Muscle layer of colon (tissue), 2 donors: ENCODE results near the gene ZNF502.

Experiments used
- H3K27ac ChIP-seq: one replicate; pipeline ENCODE4 v1.7.0; 2013; ENCODE audit warnings: low read depth, mild to moderate bottlenecking, low read length, moderate library complexity
- H3K27me3 ChIP-seq, 2 donors: one replicate each; pipeline ENCODE4 v1.7.0; 2013; ENCODE audit warnings: low read length in 2 of 2, mild to moderate bottlenecking in 2 of 2; ENCODE audit not compliant: insufficient read depth in 2 of 2, control insufficient read depth in 1 of 2
- H3K36me3 ChIP-seq: one replicate; pipeline ENCODE4 v1.7.0; 2013; ENCODE audit warnings: mild to moderate bottlenecking, low read length; ENCODE audit not compliant: insufficient read depth
- H3K4me1 ChIP-seq: one replicate; pipeline ENCODE4 v1.7.0; 2013; ENCODE audit warnings: mild to moderate bottlenecking, low read length; ENCODE audit not compliant: insufficient read depth
- H3K4me3 ChIP-seq, 2 donors: one replicate each; pipeline ENCODE4 v1.7.0; 2013; ENCODE audit warnings: low read length in 2 of 2, low read depth in 1 of 2, mild to moderate bottlenecking in 1 of 2, moderate library complexity in 1 of 2
- H3K9ac ChIP-seq: one replicate; pipeline ENCODE4 v1.7.0; 2013; ENCODE audit warnings: low read length
- H3K9me3 ChIP-seq: one replicate; pipeline ENCODE4 v1.7.0; 2013; ENCODE audit warnings: mild to moderate bottlenecking, low read length
- donor health status: abdominal sarcoma.
- donor health status: Adenocarcinoma of cecum.

Gene ZNF502

GRCh38 chr3:44721231-44722102 is 9.0 kb downstream of the ZNF502 start:
- H3K27ac ChIP-seq: no peak overlapping the region
- H3K27me3 ChIP-seq: no peaks in the 10 kb centered on the region
- H3K4me3 ChIP-seq: peak overlapping the region in 1 of 2 donors; percentile 24
- H3K9me3 ChIP-seq: peaks cover 59% of the 10 kb centered on the region
- H3K4me1 ChIP-seq: no peaks in the 10 kb centered on the region
- H3K9ac ChIP-seq: no peak overlapping the region
- peaks cover 21% of the 10 kb centered on the region for H3K36me3 ChIP-seq

GRCh38 chr3:44722103-44722401 is 9.6 kb downstream of the ZNF502 start:
- Histone ChIP-seq H3K36me3 (peaks cover 21% of the 10 kb centered on the region), H3K4me3 (peak overlapping the region in 1 of 2 donors; percentile 24), H3K9me3 (peaks cover 59% of the 10 kb centered on the region)

GRCh38 chr3:44729384-44729910 is 17.0 kb downstream of the ZNF502 start, which contains the start of gene ZNF501:
TSS of gene ZNF501 (plus strand) at chr3:44729635. CDS start at chr3:44734422, 4,787 bp downstream.
- H3K27ac ChIP-seq: peak within 1 kb of the TSS; percentile 53
- H3K4me3 ChIP-seq: peak within 1 kb of the TSS; percentile 76 to 84
- H3K9ac ChIP-seq: peak within 1 kb of the TSS; percentile 63
- H3K9me3 ChIP-seq: peaks cover 30% of the 10 kb centered on the region
- no peaks in the 10 kb centered on the region for H3K27me3 ChIP-seq
- peaks cover 30% of the 10 kb centered on the region for H3K36me3 ChIP-seq
- peaks cover 8% of the 10 kb centered on the region for H3K4me1 ChIP-seq

More at GRCh38 chr3:44722103-44722401, 9.6 kb downstream of the ZNF502 start:
- Histone ChIP-seq H3K27ac (no peak overlapping the region), H3K4me1 (no peaks in the 10 kb centered on the region), H3K9ac (no peak overlapping the region), H3K27me3 (no peaks in the 10 kb centered on the region)

- no peaks in the 10 kb centered on the region for H3K27me3 ChIP-seq
- peaks cover 8% of the 10 kb centered on the region for H3K4me1 ChIP-seq
- peaks cover 46% of the 10 kb centered on the region for H3K9me3 ChIP-seq
- H3K36me3 ChIP-seq: peaks cover 41% of the 10 kb centered on the region
- H3K4me3 ChIP-seq: peak overlapping the region in 1 of 2 donors; percentile 36
- H3K9ac ChIP-seq: no peak overlapping the region
- H3K27ac ChIP-seq: no peak overlapping the region
These were observed 22.2 kb downstream of the ZNF502 start for GRCh38 chr3:44734646-44735168.

- H3K4me3 ChIP-seq: peak overlapping the region; percentile 78 to 99
- H3K27me3 ChIP-seq: no peaks in the 10 kb centered on the region
- H3K36me3 ChIP-seq: no peaks in the 10 kb centered on the region
- no peak overlapping the region for H3K27ac ChIP-seq
- no peaks in the 10 kb centered on the region for H3K9me3 ChIP-seq
- peaks cover 8% of the 10 kb centered on the region for H3K4me1 ChIP-seq
- H3K9ac ChIP-seq: peak overlapping the region; percentile 94
These were observed 48.6 kb downstream of the ZNF502 start for GRCh38 chr3:44761101-44761423.

GRCh38 chr3:44761424-44762169 is 49.1 kb downstream of the ZNF502 start, which contains the start of the genes KIAA1143 and KIF15:
TSS of gene KIAA1143 (minus strand) at chr3:44761619. CDS start at chr3:44761602, 17 bp downstream.
TSS of gene KIF15 (plus strand) at chr3:44761794. CDS start at chr3:44761866, 72 bp downstream.
- Histone ChIP-seq H3K4me1 (peaks cover 8% of the 10 kb centered on the region), H3K9me3 (no peaks in the 10 kb centered on the region), H3K27me3 (no peaks in the 10 kb centered on the region), H3K36me3 (no peaks in the 10 kb centered on the region), H3K4me3 (peak within 1 kb of the TSS; percentile 78 to 99), H3K9ac (peak within 1 kb of the TSS; percentile 94), H3K27ac (no peak within 1 kb of the TSS)

- peak overlapping the region; percentile 78 to 99 for H3K4me3 ChIP-seq
- no peak overlapping the region for H3K9ac ChIP-seq
- no peaks in the 10 kb centered on the region for H3K36me3 ChIP-seq
- no peaks in the 10 kb centered on the region for H3K9me3 ChIP-seq
- no peaks in the 10 kb centered on the region for H3K27me3 ChIP-seq
- H3K4me1 ChIP-seq: peaks cover 8% of the 10 kb centered on the region
- no peak overlapping the region for H3K27ac ChIP-seq
These were observed 49.8 kb downstream of the ZNF502 start for GRCh38 chr3:44762170-44762677.

GRCh38 chr3:44762690-44763089 is 50.2 kb downstream of the ZNF502 start:
- Histone ChIP-seq H3K9me3 (no peaks in the 10 kb centered on the region), H3K9ac (no peak overlapping the region), H3K27ac (no peak overlapping the region), H3K4me1 (peaks cover 8% of the 10 kb centered on the region), H3K27me3 (no peaks in the 10 kb centered on the region), H3K36me3 (no peaks in the 10 kb centered on the region), H3K4me3 (no peak overlapping the region)

GRCh38 chr3:44764248-44764647 is 51.8 kb downstream of the ZNF502 start:
- no peaks in the 10 kb centered on the region for H3K27me3 ChIP-seq

GRCh38 chr3:44771424-44772098 is 59.1 kb downstream of the ZNF502 start:
- no peaks in the 10 kb centered on the region for H3K9me3 ChIP-seq
- no peaks in the 10 kb centered on the region for H3K36me3 ChIP-seq
- no peaks in the 10 kb centered on the region for H3K27me3 ChIP-seq
- no peaks in the 10 kb centered on the region for H3K4me1 ChIP-seq
- H3K9ac ChIP-seq: no peak overlapping the region
- no peak overlapping the region for H3K27ac ChIP-seq
- H3K4me3 ChIP-seq: no peak overlapping the region

More at GRCh38 chr3:44764248-44764647, 51.8 kb downstream of the ZNF502 start:
- Histone ChIP-seq H3K9ac (no peak overlapping the region), H3K9me3 (no peaks in the 10 kb centered on the region), H3K36me3 (no peaks in the 10 kb centered on the region), H3K4me3 (no peak overlapping the region), H3K27ac (no peak overlapping the region), H3K4me1 (peaks cover 8% of the 10 kb centered on the region)
